Measurements from ENCODE around the gene FGA. TPM values are rescaled to one million over a fixed set of nuclear protein-coding genes. Genes with fewer than 3 reads are reported as not detected.

FGA gene
- total RNA-seq, 2 experiments from 2014 or later, result not detected

GRCh38 chr4:154589296-154590197 is 995 bp downstream of the FGA start:
- H3K27ac ChIP-seq (ENCODE audit: low read depth in 1 of 2, low read length in 2 of 2), result no peak overlapping the region
- H3K4me3 ChIP-seq (ENCODE audit: low read length), result no peak overlapping the region
- peaks cover 26% of the 10 kb centered on the region for H3K27me3 Mint-ChIP-seq
- H3K4me1 Mint-ChIP-seq (ENCODE audit: low read depth), result no peaks in the 10 kb centered on the region
- DNase-seq (no peak), ATAC-seq (ENCODE audit: poor library complexity) (no peak)
- H3K4me1 ChIP-seq (ENCODE audit: insufficient read depth, low read length), result no peaks in the 10 kb centered on the region
- H3K4me3 Mint-ChIP-seq, result no peak overlapping the region
- H3K36me3 Mint-ChIP-seq (ENCODE audit: low read depth), result no peaks in the 10 kb centered on the region
- POLR2A ChIA-PET, result no interaction called here
- no peaks in the 10 kb centered on the region for H3K36me3 ChIP-seq (ENCODE audit: insufficient read depth, low read length)
- H3K9me3 ChIP-seq (ENCODE audit: control insufficient read depth in 1 of 2, insufficient read depth in 1 of 2, low read length in 2 of 2), result no peaks in the 10 kb centered on the region
- intact Hi-C loops (cut with DNase I, micrococcal nuclease), result no loop called here
- no peaks in the 10 kb centered on the region for H3K9me3 Mint-ChIP-seq
- CTCF ChIA-PET, result no interaction called here
- peaks cover 0 to 9% of the 10 kb centered on the region in 2 experiments for H3K27me3 ChIP-seq (ENCODE audit: control insufficient read depth in 1 of 2, insufficient read depth in 2 of 2, low read length in 2 of 2)
- no peak overlapping the region for H3K27ac Mint-ChIP-seq
- TF ChIP-seq, protein P1, sequence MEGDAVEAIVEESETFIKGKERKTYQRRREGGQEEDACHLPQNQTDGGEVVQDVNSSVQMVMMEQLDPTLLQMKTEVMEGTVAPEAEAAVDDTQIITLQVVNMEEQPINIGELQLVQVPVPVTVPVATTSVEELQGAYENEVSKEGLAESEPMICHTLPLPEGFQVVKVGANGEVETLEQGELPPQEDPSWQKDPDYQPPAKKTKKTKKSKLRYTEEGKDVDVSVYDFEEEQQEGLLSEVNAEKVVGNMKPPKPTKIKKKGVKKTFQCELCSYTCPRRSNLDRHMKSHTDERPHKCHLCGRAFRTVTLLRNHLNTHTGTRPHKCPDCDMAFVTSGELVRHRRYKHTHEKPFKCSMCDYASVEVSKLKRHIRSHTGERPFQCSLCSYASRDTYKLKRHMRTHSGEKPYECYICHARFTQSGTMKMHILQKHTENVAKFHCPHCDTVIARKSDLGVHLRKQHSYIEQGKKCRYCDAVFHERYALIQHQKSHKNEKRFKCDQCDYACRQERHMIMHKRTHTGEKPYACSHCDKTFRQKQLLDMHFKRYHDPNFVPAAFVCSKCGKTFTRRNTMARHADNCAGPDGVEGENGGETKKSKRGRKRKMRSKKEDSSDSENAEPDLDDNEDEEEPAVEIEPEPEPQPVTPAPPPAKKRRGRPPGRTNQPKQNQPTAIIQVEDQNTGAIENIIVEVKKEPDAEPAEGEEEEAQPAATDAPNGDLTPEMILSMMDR (IDR thresholded peaks at IDR 0.05), result no peak

DNA sequence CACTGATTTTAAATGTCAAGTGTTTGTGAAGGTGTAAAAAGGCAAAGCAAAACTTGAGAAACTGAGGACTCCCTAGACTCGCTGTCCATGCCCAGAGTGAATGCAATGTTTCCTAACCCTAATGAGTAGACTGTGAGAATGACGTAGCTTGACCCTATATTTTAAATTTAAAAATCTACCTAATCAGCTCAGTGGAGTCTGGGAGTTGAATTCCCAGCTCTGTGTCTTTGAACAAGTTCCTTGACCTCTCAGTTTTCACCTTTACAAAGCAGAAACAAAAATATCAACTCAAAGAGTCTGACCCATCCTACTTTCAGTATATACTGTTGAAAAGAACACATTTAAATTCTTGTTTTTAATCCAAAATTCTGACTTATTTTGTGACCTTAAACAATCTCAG is 2.3 kb downstream of the FGA start:
- intact Hi-C loops (cut with DNase I, micrococcal nuclease), result no loop called here
- CTCF ChIA-PET, result no interaction called here
- TF ChIP-seq, protein P1 (IDR thresholded peaks at IDR 0.05), result no peak

GRCh38 chr4:154586296-154587033 is 4.1 kb downstream of the FGA start:
- Mint-ChIP-seq H3K27me3 (peaks cover 18% of the 10 kb centered on the region), H3K36me3 (ENCODE audit: low read depth) (no peaks in the 10 kb centered on the region), H3K27ac (no peak overlapping the region), H3K9me3 (no peaks in the 10 kb centered on the region), H3K4me3 (no peak overlapping the region), H3K4me1 (ENCODE audit: low read depth) (no peaks in the 10 kb centered on the region)
- no peaks in the 10 kb centered on the region for H3K4me1 ChIP-seq (ENCODE audit: insufficient read depth, low read length)
- intact Hi-C loops (cut with DNase I, micrococcal nuclease), result no loop called here
- ChIA-PET POLR2A (no interaction called here), CTCF (no interaction called here)
- no peaks in the 10 kb centered on the region for H3K36me3 ChIP-seq (ENCODE audit: insufficient read depth, low read length)
- H3K9me3 ChIP-seq (ENCODE audit: control insufficient read depth in 1 of 2, insufficient read depth in 1 of 2, low read length in 2 of 2), result no peaks in the 10 kb centered on the region
- ATAC-seq (ENCODE audit: poor library complexity), result no peak
- TF ChIP-seq, protein P1 (IDR thresholded peaks at IDR 0.05), result no peak
- DNase-seq, result no peak
- H3K27ac ChIP-seq (ENCODE audit: low read depth in 1 of 2, low read length in 2 of 2), result no peak overlapping the region
- H3K4me3 ChIP-seq (ENCODE audit: low read length), result no peak overlapping the region
- peaks cover 0 to 7% of the 10 kb centered on the region in 2 experiments for H3K27me3 ChIP-seq (ENCODE audit: control insufficient read depth in 1 of 2, insufficient read depth in 2 of 2, low read length in 2 of 2)

More for the DNA sequence above, 2.3 kb downstream of the FGA start:
- no peak overlapping the region for H3K4me3 Mint-ChIP-seq
- POLR2A ChIA-PET, result no interaction called here
- H3K9me3 Mint-ChIP-seq, result no peaks in the 10 kb centered on the region
- no peak overlapping the region for H3K27ac Mint-ChIP-seq
- H3K36me3 Mint-ChIP-seq (ENCODE audit: low read depth), result no peaks in the 10 kb centered on the region
- no peaks in the 10 kb centered on the region for H3K36me3 ChIP-seq (ENCODE audit: insufficient read depth, low read length)
- DNase-seq, result no peak
- ATAC-seq (ENCODE audit: poor library complexity), result no peak
- no peak overlapping the region for H3K4me3 ChIP-seq (ENCODE audit: low read length)
- H3K27me3 Mint-ChIP-seq, result peaks cover 23% of the 10 kb centered on the region
- peaks cover 0 to 9% of the 10 kb centered on the region in 2 experiments for H3K27me3 ChIP-seq (ENCODE audit: control insufficient read depth in 1 of 2, insufficient read depth in 2 of 2, low read length in 2 of 2)
- no peaks in the 10 kb centered on the region for H3K4me1 ChIP-seq (ENCODE audit: insufficient read depth, low read length)
- H3K4me1 Mint-ChIP-seq (ENCODE audit: low read depth), result no peaks in the 10 kb centered on the region
- H3K27ac ChIP-seq (ENCODE audit: low read depth in 1 of 2, low read length in 2 of 2), result no peak overlapping the region
- no peaks in the 10 kb centered on the region for H3K9me3 ChIP-seq (ENCODE audit: control insufficient read depth in 1 of 2, insufficient read depth in 1 of 2, low read length in 2 of 2)
